ENCODE measurements around the gene C1D.
"Not testable (repeated sequence)": the region's sequence is repeated elsewhere in the genome, so short reads cannot be mapped to it uniquely, and the experiment has no call there.

Gene C1D

DNA sequence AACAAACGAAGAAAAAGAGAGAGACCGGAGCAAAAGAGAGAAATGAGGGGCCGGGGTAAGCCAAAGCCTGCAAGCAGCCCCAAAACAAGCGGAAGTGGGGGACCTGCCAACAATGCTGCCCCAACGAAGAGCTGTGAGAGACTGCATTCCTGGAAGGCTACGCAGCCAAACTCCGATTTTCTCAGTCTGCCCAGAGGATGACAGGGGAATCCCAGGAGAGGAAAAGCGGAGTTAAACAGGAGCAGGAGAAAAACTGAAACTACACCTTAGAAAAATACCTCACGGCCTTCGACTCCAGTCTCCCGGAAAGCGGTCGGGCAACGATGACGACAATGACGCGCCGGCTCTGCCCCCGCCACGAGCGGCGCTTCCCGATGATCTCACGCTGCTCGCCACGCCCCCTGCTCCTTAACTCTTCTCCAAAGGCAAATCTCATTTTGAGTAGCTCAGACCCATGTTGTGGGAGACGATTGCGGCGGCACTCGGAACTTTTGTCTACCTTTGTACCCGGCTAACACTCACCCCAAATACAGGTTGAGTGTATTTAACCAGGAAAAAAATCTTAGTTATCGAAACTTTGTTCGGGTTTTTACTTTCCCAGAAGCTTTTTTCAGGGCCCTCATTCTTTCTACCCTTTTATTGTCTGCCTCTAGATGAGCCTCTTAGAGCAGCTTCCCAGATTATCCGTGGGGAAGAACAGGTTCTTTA is at the start of gene C1D:
Gene C1D (minus strand): TSS at position 325 of the 708 bp plus-strand sequence. CDS start 15,694 bp downstream, outside the sequence.
- peak; percentile 75 for DNase-seq (ENCODE audit: low spot score)

GRCh38 chr2:68110102-68110501 is 47.3 kb upstream of the C1D start:
- no peak for DNase-seq (ENCODE audit: low spot score)

GRCh38 chr2:68108120-68108519 is 45.3 kb upstream of the C1D start:
- no peak for DNase-seq (ENCODE audit: low spot score)

GRCh38 chr2:68107475-68107874 is 44.7 kb upstream of the C1D start:
- DNase-seq (ENCODE audit: low spot score), result no peak

DNA sequence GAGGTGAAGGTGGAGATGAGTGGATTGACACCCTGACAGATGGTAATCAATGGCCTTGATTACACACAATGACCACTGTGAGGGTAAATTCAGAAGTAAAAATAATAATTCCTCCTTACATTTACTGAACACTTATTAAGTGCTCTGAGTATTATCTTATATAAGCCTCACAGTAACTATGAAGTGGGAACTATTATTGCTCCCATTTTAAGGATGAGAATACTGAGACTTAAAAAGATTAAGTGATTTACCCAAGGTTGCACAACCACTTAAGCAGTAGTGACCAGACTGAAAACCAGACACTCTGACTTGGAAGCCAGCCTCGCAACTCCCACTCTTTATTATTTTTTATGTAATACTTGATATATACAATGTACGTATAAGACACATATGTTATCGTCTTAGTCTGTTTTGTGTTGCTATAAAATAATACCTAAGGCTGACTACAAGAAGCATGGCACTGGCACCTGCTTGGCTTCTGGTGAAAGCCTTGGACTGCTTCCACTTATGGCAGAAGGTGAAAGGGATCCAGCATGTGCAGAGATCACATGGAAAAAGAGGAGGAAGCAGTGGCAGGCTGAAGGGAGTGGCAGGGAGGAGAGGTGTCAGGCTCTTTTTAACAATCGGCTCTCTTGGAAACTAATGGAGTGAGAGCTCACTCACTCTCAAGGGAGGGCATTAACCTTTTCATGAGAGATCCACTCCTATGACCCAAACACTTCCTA is 41.5 kb upstream of the C1D start:
- DNase-seq (ENCODE audit: low spot score), result no peak

DNA sequence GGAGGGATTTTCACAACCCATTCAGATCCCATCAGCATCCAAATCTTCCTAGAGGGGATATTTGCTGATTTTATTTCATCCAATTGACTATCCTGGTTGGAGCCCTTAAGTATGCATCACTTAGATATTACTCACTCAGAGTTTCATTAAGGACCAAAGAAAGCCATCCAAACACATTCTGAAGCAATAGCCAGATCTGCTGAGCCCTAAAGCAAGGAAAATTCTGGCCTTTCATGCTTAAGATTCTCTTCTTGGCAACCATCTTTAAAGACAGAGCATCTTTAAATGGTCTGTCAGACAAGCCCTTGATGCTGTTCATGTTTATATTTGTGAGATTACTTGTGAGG is 40.9 kb upstream of the C1D start:
- no peak for DNase-seq (ENCODE audit: low spot score)

DNA sequence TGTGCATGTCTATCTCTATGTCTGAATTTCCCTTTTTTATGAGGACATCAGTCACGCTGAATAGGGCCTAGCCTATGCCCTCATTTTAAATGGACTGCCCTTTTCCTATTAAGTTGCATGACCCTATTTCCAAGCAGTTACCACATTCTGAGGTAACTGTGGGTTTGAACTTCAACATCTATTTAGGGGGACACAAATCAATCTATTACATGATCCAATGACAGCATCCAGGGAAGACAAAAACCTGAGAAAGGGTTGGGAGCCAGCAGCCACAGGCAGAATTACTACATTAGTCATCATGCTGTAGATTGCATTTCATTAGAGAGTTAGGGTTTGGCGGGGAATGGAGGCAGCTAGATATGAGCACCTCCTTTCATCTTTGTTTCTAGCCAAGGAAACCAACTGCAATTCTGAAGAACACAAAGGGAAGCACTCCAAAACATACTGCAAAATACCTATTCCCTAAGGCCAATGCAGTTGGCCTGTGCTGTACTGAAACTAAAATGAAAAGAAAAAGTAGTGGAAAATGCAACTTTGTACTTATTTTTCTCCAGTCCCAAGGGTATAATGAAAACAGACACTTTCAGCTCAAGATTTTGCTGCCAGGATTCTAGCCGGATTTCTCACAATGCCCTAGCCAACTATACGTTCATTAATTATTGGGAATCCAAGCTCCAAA is 40.4 kb upstream of the C1D start:
- DNase-seq (ENCODE audit: low spot score), result no peak

GRCh38 chr2:68100189-68100588 is 37.4 kb upstream of the C1D start:
- DNase-seq (ENCODE audit: low spot score), result no peak

- DNase-seq (ENCODE audit: low spot score), result no peak
Measured at GRCh38 chr2:68099260-68099659, 36.5 kb upstream of the C1D start.

GRCh38 chr2:68098291-68098797 is 35.5 kb upstream of the C1D start:
- no peak for DNase-seq (ENCODE audit: low spot score)

- DNase-seq (ENCODE audit: low spot score), result no peak
Measured at GRCh38 chr2:68094111-68094510, 31.3 kb upstream of the C1D start.

- no peak for DNase-seq (ENCODE audit: low spot score)
Measured at GRCh38 chr2:68093634-68094033, 30.8 kb upstream of the C1D start.

DNA sequence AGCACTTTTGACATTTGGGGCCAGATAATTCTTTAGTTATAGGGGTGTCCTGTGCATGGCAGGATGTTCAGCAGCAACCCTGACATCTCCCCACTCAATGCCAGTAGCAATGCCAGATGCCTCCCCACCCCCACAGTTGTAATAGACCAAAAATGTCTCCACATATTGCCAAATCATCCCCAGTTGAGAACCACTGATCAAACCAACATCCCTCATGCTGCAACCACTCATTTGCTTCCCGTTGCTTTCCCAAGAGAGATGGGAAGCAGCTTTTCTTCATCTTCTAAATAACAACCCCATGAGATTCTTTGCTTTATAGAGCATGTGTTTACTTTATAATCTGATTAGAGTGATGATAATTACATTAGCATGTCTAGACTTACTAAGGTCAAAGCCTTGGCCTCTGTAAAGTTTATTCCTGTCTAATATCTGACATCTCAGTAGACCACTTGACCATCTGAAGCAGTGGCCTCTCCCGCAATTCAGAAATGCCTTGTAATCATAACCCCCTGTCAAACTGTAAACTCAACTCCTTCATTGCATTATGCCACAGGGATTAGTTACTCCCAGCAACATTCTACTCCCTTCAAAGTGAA is 28.7 kb upstream of the C1D start:
- DNase-seq (ENCODE audit: low spot score), result no peak

GRCh38 chr2:68089961-68090360 is 27.2 kb upstream of the C1D start:
- DNase-seq (ENCODE audit: low spot score), result no peak

DNA sequence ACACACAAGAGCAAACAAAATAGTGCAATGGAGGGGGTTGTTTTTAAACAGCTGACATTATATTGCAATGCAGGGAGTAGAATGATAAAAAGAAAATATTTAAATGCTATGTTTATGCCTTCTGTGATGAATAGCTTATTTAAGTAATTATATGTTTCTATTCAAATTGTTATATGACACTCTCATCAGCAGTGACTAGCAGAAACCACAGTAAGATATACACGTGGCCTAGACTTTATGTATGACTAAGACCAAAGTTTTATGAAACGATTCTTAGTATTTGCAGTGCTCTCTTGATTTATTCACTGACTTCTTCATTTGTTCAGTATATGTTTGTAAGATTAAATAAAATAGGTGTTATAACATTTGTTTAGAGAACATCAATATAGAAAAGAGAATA is 26.1 kb upstream of the C1D start:
- no peak for DNase-seq (ENCODE audit: low spot score)

- DNase-seq (ENCODE audit: low spot score), result no peak
Measured at GRCh38 chr2:68086166-68086565, 23.4 kb upstream of the C1D start.

DNA sequence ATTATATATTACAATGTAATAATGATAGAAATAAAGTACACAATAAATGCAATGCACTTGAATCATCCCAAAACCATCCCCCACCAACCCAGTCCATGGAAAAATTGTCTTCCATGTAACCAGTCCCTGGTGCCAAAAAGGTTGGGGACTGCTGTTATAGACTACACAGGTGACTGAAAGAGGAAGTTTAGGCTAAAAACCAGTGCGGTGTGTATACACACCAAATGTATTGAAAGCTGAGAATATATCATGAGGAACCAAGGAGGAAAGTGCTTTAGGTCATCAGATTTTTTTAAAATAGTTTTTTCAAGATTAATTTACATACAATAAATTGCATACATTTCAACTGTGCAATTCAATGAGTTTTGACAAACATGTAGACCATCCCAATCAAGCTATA is 20.5 kb upstream of the C1D start:
- DNase-seq (ENCODE audit: low spot score), result no peak

DNA sequence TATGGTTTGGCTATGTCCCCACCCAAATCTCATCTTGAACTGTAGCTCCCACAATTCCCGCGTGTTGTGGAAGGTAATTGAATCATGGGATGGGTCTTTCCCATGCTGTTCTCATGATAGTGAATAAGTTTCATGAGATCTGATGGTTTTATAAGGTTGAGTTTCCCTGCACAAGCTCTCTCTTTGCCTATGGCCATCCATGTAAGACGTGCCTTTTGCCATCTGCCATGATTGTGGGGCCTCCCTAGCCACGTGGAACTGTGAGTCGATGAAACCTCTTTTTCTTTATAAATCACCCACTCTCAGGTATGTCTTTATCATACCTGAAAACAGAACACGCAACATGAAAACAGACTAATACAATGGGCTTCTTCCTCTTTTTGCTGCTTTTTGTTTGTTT is 11.2 kb upstream of the C1D start:
- DNase-seq (ENCODE audit: low spot score), result no peak

- not testable (repeated sequence) for DNase-seq (ENCODE audit: low spot score)
Measured at GRCh38 chr2:68063797-68064646, 1.2 kb upstream of the C1D start.

- no peak for DNase-seq (ENCODE audit: low spot score)
Measured at GRCh38 chr2:68060652-68061051, 2.2 kb downstream of the C1D start.

DNA sequence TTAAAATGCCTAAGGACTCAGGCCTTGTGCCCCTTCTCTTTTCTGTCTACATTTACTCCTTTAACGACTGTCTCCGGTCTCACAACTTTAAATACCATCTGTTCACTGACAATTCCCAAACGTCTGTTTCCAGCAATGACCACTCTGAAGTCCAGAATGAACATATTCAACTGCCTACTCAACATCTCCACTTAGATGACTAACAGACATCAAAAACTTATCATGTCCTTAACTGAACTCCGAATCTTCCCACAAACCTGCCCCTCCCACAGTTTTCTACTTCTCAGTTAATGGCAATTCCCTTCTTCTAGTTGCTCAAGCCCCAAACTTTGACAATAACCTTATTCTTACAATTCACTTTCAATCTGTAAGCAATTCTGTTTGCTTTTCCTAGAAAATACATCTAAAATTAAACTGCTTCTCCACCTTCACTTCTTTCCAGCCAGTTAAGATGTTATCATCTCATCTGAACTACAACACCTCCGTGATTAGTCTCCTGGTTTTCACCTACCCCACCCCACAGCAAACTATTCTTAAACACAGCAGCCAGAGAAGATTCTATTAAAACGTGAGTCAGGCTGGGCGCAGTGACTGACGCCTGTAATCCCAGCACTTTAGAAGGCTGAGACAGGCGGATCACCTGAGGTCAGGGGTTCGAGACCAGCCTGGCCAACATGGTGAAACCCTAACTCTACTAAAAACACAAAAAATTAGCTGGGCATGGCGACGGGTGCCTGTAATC is 2.8 kb downstream of the C1D start:
- no peak for DNase-seq (ENCODE audit: low spot score)

Data from hepatic stellate cell (primary cell).